Cardiac fibroblast (primary cell): ENCODE data around the gene DOCK3.
"Not testable (repeated sequence)": the region's sequence is repeated elsewhere in the genome, so short reads cannot be mapped to it uniquely, and the experiment has no call there.

Experiments used
- DNase-seq, 2 donors: peaks; one replicate each; pipeline versions ENCODE4 v3.0.0 to v3.0.0-alpha.2; 2010; ENCODE audit warnings: low read depth in 2 of 2
- H3K4me3 ChIP-seq, 2 donors: replicated peaks in 1 of 2; 1 replicate in 1 of 2; 2 replicates in 1 of 2; pipeline ENCODE4 v1.5.1; 2011; ENCODE audit warnings: low read depth in 2 of 2, low read length in 2 of 2, mild to moderate bottlenecking in 2 of 2, moderate library complexity in 1 of 2
- TF ChIP-seq, protein P1 (sequence below): IDR thresholded peaks from one replicate; pipeline ENCODE4 v1.5.1; 2011; ENCODE audit warnings: low read depth, mild to moderate bottlenecking, low read length, inconsistent platforms

Gene DOCK3

DNA sequence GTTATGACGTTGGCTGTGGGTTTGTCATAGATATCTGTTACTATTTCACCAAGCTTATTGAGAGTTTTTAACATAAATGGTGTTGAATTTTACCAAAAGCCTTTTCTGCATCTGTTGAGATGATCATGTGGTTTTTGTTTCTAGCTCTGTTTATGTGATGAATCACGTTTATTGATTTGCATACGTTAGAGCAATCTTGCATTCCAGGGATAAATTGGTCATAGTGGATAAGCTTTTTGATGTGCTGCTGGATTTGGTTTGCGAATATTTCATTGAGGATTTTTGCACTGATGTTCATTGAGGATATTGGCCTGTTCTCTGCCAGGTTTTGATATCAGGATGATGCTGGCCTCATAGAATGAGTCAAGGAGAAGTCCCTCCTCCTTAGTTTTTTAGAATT lies 117.8 kb downstream of the DOCK3 start:
- DNase-seq, result no peak
- H3K4me3 ChIP-seq, result no peak overlapping the region
- TF ChIP-seq, protein P1, sequence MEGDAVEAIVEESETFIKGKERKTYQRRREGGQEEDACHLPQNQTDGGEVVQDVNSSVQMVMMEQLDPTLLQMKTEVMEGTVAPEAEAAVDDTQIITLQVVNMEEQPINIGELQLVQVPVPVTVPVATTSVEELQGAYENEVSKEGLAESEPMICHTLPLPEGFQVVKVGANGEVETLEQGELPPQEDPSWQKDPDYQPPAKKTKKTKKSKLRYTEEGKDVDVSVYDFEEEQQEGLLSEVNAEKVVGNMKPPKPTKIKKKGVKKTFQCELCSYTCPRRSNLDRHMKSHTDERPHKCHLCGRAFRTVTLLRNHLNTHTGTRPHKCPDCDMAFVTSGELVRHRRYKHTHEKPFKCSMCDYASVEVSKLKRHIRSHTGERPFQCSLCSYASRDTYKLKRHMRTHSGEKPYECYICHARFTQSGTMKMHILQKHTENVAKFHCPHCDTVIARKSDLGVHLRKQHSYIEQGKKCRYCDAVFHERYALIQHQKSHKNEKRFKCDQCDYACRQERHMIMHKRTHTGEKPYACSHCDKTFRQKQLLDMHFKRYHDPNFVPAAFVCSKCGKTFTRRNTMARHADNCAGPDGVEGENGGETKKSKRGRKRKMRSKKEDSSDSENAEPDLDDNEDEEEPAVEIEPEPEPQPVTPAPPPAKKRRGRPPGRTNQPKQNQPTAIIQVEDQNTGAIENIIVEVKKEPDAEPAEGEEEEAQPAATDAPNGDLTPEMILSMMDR, result no peak

DNA sequence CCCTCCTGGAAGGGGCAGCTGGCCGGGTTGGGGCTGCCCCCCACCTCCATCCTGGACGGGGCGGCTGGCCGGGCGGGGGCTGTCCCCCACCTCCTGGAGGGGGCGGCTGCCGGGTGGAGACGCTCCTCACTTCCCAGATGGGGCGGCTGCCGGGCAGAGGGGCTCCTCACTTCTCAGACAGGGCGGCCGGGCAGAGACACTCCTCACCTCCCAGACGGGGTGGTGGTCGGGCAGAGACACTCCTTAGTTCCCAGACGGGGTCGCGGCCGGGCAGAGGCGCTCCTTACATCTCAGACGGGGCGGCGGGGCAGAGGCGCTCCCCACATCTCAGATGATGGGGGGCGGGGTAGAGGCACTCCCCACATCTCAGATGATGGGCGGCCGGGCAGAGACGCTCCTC lies 129.1 kb downstream of the DOCK3 start:
- H3K4me3 ChIP-seq, DNase-seq: not testable (repeated sequence)

DNA sequence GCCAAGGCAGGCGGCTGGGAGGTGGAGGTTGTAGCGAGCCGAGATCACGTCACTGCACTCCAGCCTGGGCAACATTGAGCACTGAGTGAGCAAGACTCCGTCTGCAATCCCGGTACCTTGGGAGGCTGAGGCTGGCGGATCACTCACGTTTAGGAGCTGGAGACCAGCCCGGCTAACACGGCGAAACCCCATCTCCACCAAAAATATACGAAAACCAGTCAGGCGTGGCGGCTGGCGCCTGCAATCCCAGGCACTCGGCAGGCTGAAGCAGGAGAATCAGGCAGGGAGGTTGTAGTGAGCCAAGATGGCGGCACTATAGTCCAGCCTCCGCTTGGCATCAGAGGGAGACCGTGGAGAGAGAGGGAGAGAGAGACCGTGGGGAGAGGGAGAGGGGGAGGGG lies 129.6 kb downstream of the DOCK3 start:
- not testable (repeated sequence) for DNase-seq, H3K4me3 ChIP-seq

DNA sequence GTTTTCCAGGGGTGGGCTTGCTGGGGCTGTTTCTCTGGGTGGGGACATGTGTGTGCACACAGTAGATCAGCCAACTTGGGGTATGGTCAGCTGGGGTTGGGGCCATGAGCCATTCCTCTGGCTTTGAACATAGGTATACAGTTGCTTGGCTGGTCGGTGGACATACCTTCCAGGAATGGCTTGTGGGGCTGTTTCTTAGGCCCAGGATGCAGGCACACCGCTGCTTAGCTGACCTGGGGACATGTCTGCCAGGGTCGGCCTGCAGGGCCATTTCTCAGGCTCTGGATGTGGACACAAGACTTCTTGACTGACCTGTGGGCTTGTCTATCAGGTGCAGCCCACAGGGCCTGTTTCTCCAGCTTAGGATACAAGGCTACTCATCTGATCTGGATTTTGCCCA lies 130.6 kb downstream of the DOCK3 start:
- TF ChIP-seq, protein P1, result no peak
- DNase-seq, result no peak
- no peak overlapping the region for H3K4me3 ChIP-seq

DNA sequence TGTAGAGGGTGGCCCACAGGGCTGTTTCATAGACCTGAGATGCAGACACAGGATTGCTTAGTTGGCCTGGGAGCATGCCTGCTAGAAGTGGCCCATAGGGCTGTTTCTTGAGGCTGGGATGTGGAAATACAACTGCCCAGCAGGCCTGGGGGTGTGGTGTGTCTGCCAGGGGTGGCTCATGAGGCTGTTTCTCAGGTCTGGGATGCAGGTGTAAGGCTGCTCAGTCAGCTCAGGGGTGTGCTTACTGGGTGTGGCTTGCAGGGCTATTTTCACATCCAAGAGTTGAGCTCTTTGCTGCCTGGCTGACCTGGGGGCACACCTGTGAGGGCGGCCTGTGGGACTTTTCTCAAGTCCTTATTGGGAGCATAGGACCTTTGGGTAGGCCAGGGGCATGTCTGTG lies 131.3 kb downstream of the DOCK3 start:
- TF ChIP-seq, protein P1, result no peak
- H3K4me3 ChIP-seq, result no peak overlapping the region
- no peak for DNase-seq

DNA sequence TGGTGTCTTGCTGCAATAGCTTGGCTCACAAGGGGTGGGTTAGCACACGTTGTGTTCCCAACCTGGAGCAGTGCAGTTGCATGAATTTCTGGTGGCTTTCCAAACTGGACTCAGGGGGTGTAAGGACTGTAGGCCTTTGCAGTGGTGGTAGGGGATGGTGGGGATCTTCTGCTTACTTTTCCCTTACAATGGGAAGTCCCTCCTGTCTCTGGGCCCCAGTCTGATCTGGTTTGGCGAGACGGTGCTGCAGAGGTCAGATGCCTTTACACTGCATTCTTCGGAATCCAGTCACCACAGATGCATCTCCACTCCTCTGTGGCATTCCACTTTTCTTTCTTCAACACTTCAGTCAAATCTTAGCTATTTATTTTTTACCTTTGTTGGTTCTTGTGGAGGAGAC lies 132.1 kb downstream of the DOCK3 start:
- TF ChIP-seq, protein P1, result no peak
- no peak for DNase-seq
- H3K4me3 ChIP-seq, result no peak overlapping the region

DNA sequence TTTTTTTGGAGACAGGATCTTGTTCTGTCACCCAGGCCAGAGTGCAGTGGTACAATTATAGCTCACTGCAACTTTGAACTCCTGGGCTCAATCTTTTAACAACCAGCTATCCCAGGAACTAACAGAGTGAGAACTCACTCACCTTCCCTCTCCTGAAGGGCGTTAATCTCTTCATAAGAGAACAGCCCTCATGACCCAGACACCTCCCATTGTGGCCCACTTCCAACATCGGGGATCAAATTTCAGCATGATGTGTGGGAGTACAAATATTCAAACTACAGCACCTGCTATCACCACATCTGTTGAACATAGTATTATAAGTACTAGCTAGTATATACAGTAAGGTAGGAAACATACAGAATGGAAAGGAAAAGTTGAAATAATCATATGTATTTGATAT lies 132.5 kb downstream of the DOCK3 start:
- TF ChIP-seq, protein P1, result no peak
- no peak overlapping the region for H3K4me3 ChIP-seq
- DNase-seq, result no peak

DNA sequence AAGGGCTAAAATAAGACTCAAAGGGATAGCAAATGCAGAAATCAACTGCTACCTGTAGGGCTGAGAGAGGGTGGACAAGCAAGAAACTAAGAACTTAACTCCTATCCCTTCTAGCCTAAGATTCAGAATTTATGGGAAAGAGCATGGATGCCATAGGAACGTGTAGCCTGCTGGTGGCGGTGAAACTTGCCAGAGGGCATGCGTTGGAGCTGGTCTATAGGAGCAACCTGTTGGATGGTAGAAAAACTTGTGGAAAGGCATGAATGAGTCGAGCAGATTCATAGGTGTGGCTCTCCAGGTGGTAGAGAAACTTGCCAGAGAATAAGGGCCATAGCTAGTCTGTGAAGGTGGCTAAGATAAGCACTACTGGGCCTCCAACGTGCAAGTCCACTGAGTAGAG lies 137.2 kb downstream of the DOCK3 start:
- no peak for DNase-seq
- H3K4me3 ChIP-seq, result no peak overlapping the region
- TF ChIP-seq, protein P1, result no peak
